ENCODE data around the gene ARHGAP19.
"Not testable (repeated sequence)": the region's sequence is repeated elsewhere in the genome, so short reads cannot be mapped to it uniquely, and the experiment has no call there.

ARHGAP19 gene

GRCh38 chr10:97321032-97321803, 28.8 kb upstream of the ARHGAP19 start:
- DNase-seq, result peak; percentile 12

GRCh38 chr10:97320480-97321031, 28.1 kb upstream of the ARHGAP19 start:
- DNase-seq, result no peak

GRCh38 chr10:97319671-97320479, 27.4 kb upstream of the ARHGAP19 start:
- peak; percentile 69 for DNase-seq

DNA sequence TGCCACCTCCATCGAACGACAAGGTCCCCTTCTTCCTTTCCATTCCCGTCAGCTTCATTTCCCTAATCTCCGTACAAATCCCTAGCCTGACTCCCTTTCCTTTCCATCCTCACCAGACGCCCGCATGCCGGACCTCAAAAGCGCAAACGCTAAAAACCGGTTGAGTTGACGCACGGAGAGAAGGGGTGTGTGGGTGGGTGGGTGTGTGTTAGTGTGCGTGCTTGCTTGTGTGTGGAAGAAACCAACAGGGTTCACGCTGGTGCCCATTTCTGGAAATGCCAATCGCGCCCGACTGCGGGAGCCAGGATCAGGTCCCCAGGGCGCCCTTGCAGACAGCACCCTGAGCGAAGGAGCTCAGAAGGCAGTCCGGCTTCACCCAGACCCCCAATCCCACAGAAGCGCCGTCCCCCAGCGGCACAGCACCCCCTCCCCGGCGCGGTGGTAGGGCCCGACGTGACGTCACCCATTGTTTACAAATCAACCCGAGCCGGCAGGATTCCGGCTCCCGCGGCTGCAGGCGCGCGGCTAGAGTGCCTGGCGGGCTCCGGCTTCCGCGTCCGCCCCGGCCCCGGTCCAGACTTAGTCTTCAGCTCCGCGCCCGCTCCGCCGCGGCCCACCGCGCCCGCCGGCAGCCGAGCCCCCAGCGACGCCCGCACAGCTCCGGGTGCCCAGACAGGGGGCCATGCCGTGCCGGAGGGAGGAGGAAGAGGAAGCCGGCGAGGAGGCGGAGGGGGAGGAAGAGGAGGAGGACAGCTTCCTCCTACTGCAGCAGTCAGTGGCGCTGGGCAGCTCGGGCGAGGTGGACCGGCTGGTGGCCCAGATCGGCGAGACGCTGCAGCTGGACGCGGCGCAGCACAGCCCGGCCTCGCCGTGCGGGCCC, 26.6 kb upstream of the ARHGAP19 start, which contains the start of gene FRAT1:
Gene FRAT1 (plus strand): TSS at position 500 of the 880 bp plus-strand sequence. CDS start 183 bp downstream, at position 683.
- DNase-seq, result peak; percentile 92

DNA sequence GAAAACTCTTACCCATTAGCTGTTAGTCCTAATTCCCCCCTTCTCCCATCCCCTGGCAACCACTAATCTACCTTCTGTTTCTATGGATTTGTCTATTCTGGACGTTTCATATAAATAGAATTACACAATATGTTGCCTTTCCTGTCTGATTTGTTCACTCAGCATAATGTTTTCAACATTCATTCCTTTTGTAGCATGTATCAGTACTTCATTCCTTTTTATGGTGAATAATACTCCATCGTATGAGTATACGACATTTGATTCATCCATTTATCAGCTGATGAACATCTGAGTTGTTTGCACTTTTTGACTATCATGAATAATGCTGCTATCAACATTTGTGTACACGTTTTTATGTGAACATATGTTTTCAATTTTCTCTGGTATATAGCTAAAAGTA, 22.2 kb upstream of the ARHGAP19 start:
- DNase-seq, result no peak

GRCh38 chr10:97312897-97313296, 20.5 kb upstream of the ARHGAP19 start:
- DNase-seq, result no peak

DNA sequence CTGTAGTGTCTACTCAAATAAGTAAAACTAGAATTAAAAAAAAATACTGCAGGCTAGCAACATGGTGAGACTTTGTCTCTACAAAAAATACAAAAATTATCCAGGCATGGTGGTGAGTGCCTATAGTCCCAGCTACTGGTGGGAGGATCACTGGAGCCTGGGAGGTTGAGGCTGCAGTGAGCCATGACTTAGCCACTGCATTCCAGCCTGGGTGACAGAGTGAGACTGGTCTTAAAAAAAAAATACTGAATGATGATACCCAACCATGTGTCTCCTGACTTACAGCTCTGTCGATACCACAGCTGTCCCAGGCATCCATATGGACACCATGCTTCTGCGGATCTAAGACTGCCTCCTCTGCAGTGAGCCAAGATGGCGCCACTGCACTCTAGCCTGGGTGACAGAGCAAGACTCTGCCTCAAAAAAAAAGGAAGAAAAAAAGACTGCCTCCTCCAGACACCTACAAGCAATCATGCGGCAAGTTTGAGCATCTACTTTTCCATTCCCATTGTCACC, 18.7 kb upstream of the ARHGAP19 start:
- no peak for DNase-seq

DNA sequence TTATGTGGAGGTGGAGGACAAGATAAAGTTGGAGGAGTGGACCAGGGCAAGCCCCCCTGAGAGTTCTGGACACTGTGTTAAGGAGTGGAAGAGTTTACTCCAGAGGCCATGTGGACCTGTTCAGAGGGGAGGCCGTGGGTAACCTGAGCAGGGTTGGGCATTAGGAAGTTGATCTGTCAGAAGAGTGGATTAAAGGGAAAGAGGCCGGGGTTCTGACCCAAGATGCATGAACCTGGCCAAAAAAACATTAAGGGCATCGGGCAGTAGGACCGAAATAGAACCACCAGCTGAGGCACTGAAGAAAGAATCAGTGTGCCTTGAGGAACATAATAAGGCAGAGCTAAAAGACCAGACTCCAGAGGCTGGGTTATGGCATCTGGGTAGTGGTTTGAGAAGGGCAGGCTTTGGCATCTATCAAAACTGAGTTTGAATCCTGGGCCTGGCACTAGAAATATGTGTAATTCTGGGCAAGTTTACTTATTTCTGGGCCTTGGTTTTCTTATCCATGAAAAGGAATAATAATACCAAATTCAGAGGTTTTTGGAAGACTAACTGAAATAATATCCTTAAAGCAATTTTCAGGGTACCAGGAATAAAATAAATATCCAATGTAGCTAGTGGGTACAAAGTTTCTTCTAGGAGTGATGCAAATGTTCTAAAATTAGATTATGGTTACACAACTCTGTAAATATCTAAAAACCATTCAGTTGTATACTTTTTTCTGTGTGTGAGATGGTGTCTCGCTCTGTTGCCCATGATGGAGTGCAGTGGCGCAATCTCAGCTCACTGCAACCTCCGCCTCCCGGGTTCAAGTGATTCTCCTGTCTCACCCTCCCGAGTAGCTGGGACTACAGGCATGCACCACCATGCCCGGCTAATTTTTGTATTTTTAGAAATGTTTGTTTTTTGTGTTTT, 15.7 kb upstream of the ARHGAP19 start:
- DNase-seq, result no peak

DNA sequence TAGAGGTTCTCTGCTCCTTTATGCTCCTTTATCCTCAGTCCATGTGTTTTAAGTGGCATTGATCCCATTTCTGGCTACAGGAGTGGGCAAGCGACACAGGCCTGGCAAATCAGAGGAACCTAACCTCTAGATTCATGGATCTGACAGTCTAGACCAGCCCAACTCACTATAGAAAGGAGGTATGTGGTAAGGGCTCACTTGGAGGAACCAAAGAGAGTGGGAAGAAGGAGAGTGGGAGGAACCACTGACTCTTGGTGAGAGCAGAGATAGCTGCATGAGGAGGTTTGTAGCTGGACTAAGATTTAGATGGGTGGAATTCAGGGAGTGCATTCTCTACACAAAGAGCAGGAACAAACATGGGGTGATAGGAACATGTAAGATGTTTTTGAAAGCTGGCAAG, 15.0 kb upstream of the ARHGAP19 start:
- no peak for DNase-seq

- DNase-seq, result no peak
Observed at GRCh38 chr10:97302088-97302791, 9.8 kb upstream of the ARHGAP19 start.

DNA sequence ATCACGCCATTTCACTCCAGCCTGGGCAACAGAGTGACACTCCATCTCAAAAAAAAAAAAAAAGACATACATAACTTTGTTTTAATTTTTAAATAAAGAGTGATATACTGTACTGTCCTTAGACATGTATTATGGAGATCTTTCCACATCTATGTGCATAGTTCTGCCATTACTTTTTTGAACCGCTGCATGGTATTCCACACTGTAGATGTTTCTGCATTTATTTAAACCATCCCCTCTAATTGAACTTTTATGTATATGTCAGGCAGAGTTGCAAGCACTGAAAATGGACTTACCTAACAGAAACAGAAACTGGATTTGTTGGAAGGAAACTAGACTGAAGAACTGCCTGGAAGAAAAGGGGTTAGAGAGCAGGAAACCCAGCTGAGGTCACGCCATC, 8.5 kb upstream of the ARHGAP19 start:
- DNase-seq, result no peak

GRCh38 chr10:97298223-97298571, 5.8 kb upstream of the ARHGAP19 start:
- no peak for DNase-seq

GRCh38 chr10:97297556-97298222, 5.3 kb upstream of the ARHGAP19 start:
- DNase-seq, result no peak

- no peak for DNase-seq
Observed at GRCh38 chr10:97292862-97293198, 393 bp upstream of the ARHGAP19 start.

GRCh38 chr10:97291357-97292096, 910 bp downstream of the ARHGAP19 start:
- DNase-seq, result no peak

GRCh38 chr10:97290576-97291356, 1.7 kb downstream of the ARHGAP19 start:
- not testable (repeated sequence) for DNase-seq

DNA sequence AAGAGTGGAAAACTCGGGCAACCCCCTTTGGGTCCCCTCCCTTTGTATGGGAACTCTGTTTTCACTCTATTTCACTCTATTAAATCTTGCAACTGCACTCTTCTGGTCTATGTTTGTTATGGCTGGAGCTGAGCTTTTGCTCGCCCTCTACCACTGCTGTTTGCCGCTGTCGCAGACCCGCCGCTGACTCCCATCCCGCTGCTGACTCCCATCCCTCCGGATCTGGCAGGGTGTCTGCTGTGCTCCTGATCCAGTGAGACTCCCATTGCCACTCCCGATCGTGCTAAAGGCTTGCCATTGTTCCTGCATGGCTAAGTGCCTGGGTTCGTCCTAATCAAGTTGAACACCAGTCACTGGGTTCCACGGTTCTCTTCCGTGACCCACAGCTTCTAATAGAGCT, 2.4 kb downstream of the ARHGAP19 start:
- not testable (repeated sequence) for DNase-seq

DNA sequence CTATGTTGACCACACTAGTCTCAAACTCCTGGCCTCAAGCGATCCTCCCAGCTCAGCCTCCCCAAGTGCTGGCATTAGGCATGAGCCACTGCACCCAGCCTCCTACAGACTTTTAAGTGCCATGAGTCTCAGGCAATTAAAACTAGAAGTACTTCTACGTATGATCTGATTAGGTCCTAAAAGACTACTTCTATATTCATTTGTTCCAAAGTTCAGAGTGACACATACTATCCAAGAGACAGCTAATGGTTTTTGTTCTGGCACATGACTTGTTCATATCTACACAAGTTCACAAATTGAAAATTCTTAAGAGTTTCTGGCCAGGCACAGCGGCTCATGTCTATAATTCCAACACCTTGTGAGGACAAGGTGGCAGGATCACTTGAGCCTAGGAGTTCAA, 11.7 kb downstream of the ARHGAP19 start:
- no peak for DNase-seq

All from CD4-positive, alpha-beta T cell treated with Interleukin-10 for 1 hour (primary cell).